Measurements from ENCODE around the gene ATRAID.
A peak's percentile ranks its signal among the peaks of the same experiment; 100 is the strongest.

The ATRAID gene

DNA sequence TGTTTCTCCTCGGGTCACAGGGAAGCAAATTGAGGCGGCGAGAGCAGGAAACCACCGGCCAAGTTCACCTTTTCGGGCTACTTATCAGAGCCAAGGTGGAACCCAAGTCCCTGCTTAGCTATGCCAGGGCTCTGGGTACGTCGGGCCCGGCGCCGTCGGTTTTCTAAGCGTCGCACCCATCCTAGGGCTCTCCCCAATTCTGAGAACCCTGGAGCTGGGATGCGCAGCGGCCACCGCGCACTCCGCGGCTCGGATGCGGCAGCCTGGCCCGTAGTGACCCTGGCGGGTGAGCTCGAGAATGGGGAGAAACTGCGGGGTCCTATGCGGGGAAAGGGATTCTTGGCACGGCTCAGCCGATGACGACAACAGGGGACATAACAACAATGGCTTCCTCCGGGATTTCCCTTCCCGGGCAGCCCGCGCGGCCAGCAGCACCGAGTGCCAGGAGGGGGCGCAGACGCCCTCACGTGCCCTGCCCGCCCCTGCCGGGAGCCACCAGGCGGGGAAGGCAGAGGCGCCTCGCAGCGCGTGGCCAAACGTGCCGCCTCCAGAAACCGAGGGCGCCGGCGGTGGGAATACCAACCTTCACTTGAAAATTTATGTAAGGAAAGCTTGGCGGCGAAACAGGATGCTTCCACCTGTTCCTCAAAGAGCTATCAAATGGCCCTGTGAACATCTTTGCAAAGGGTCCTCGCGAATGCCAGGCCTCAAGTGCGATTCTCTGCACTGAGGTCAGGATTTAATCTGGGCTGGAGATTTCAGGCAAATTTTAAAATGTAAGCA is 53.1 kb downstream of the ATRAID start:
- Histone ChIP-seq H3K27ac (no peak overlapping the region), H3K9ac (ENCODE audit: insufficient read length) (no peak overlapping the region), H3K36me3 (ENCODE audit: insufficient read depth, low read length) (no peaks in the 10 kb centered on the region), H3K9me3 (ENCODE audit: low read depth, low read length) (no peaks in the 10 kb centered on the region), H3K4me3 (peak overlapping the region; percentile 7; the same call in 1 of the 2 replicates)
- no peak for DNase-seq (ENCODE audit: low read depth, low spot score)
- no peak for TF ChIP-seq POLR2AphosphoS5 (IDR thresholded peaks at IDR 0.05; ENCODE audit: borderline replicate concordance, low read depth, low read length)
- TF ChIP-seq FOXP2 (optimal IDR thresholded peaks at IDR 0.05; ENCODE audit: control extremely low read depth, extremely low read length, insufficient read depth), result no peak
- TF ChIP-seq EZH2 (IDR thresholded peaks at IDR 0.05), result no peak

DNA sequence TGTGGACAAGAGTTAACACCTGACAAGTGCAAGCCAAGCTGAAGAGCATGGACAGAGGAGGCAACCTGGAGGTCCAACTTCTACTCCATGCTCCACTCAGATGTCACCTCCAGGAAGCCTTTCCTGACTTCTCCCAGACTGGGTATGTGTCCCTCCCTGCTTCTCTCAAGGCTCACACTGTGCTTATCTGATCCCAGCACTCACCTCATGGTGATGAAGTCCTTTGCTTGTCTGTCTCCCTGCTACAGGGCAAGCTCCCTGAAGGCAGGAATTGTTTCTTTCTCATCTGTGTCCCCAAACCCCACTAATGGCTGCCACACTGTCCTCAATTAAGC is 53.7 kb downstream of the ATRAID start:
- no peaks in the 10 kb centered on the region for H3K36me3 ChIP-seq (ENCODE audit: insufficient read depth, low read length)
- TF ChIP-seq FOXP2 (optimal IDR thresholded peaks at IDR 0.05; ENCODE audit: control extremely low read depth, extremely low read length, insufficient read depth), result no peak
- no peak for TF ChIP-seq POLR2AphosphoS5 (IDR thresholded peaks at IDR 0.05; ENCODE audit: borderline replicate concordance, low read depth, low read length)
- TF ChIP-seq EZH2 (IDR thresholded peaks at IDR 0.05), result no peak
- no peak overlapping the region for H3K27ac ChIP-seq
- no peaks in the 10 kb centered on the region for H3K9me3 ChIP-seq (ENCODE audit: low read depth, low read length)
- DNase-seq (ENCODE audit: low read depth, low spot score), result no peak
- no peak overlapping the region for H3K9ac ChIP-seq (ENCODE audit: insufficient read length)
- H3K4me3 ChIP-seq, result no peak overlapping the region
